ENCODE measurements around the gene PREX1. TPM values are rescaled to one million over a fixed set of nuclear protein-coding genes. Genes with fewer than 3 reads are reported as not detected.
"Not testable (repeated sequence)": the region's sequence is repeated elsewhere in the genome, so short reads cannot be mapped to it uniquely, and the experiment has no call there.

The PREX1 gene
- total RNA-seq, 1 donor, result 14.1 TPM

- no peak overlapping the region for H3K27ac ChIP-seq (ENCODE audit: low read depth, low read length)
- no peak overlapping the region for H3K4me3 ChIP-seq (ENCODE audit: insufficient read depth, low read length)
- no peak for TF ChIP-seq CTCF (IDR thresholded peaks at IDR 0.05; ENCODE audit: extremely low read depth, low read depth, low read length)
- DNase-seq (ENCODE audit: insufficient read length, low spot score, missing footprints), result no peak
- no peaks in the 10 kb centered on the region for H4K20me1 ChIP-seq (ENCODE audit: insufficient read depth, low read length)
- no peak overlapping the region for H3K4me2 ChIP-seq (ENCODE audit: insufficient read depth, low read length)
- no peaks in the 10 kb centered on the region for H3K36me3 ChIP-seq (ENCODE audit: insufficient read depth, low read length)
- H3K79me2 ChIP-seq (ENCODE audit: insufficient read depth, low read length), result no peaks in the 10 kb centered on the region
- H3K4me1 ChIP-seq (ENCODE audit: insufficient read depth, low read length), result peaks cover 29% of the 10 kb centered on the region
- no peak overlapping the region for H2AFZ ChIP-seq (ENCODE audit: low read length)
- H3K27me3 ChIP-seq (ENCODE audit: insufficient read depth, low read length), result no peaks in the 10 kb centered on the region
- no peaks in the 10 kb centered on the region for H3K9me3 ChIP-seq (ENCODE audit: low read depth, low read length)
Observed at GRCh38 chr20:48829940-48830339, 2.1 kb upstream of the PREX1 start.

GRCh38 chr20:48828734-48829460 is 1.1 kb upstream of the PREX1 start:
- Histone ChIP-seq H3K4me2 (ENCODE audit: insufficient read depth, low read length) (peak overlapping the region; percentile 76), H3K36me3 (ENCODE audit: insufficient read depth, low read length) (no peaks in the 10 kb centered on the region), H3K9me3 (ENCODE audit: low read depth, low read length) (no peaks in the 10 kb centered on the region), H3K4me1 (ENCODE audit: insufficient read depth, low read length) (peaks cover 40% of the 10 kb centered on the region), H2AFZ (ENCODE audit: low read length) (peak overlapping the region; percentile 56), H4K20me1 (ENCODE audit: insufficient read depth, low read length) (no peaks in the 10 kb centered on the region), H3K27me3 (ENCODE audit: insufficient read depth, low read length) (no peaks in the 10 kb centered on the region), H3K79me2 (ENCODE audit: insufficient read depth, low read length) (no peaks in the 10 kb centered on the region), H3K4me3 (ENCODE audit: insufficient read depth, low read length) (peak overlapping the region; percentile 71), H3K27ac (ENCODE audit: low read depth, low read length) (no peak overlapping the region)
- no peak for TF ChIP-seq CTCF (IDR thresholded peaks at IDR 0.05; ENCODE audit: extremely low read depth, low read depth, low read length)
- peak; percentile 71 for DNase-seq (ENCODE audit: insufficient read length, low spot score, missing footprints)

- no peak overlapping the region for H3K27ac ChIP-seq (ENCODE audit: low read depth, low read length)
- no peak for TF ChIP-seq CTCF (IDR thresholded peaks at IDR 0.05; ENCODE audit: extremely low read depth, low read depth, low read length)
Observed at GRCh38 chr20:48826883-48827771, 672 bp downstream of the PREX1 start.

GRCh38 chr20:48826480-48826879 is 1.3 kb downstream of the PREX1 start:
- Histone ChIP-seq H3K4me1 (ENCODE audit: insufficient read depth, low read length) (peaks cover 39% of the 10 kb centered on the region), H3K4me2 (ENCODE audit: insufficient read depth, low read length) (peak overlapping the region; percentile 79), H3K4me3 (ENCODE audit: insufficient read depth, low read length) (peak overlapping the region; percentile 2)
- H3K9me3 ChIP-seq (ENCODE audit: low read depth, low read length); H3K36me3 ChIP-seq (ENCODE audit: insufficient read depth, low read length); H2AFZ ChIP-seq (ENCODE audit: low read length); H3K27me3 ChIP-seq (ENCODE audit: insufficient read depth, low read length); DNase-seq (ENCODE audit: insufficient read length, low spot score, missing footprints); H3K27ac ChIP-seq (ENCODE audit: low read depth, low read length); H4K20me1 ChIP-seq (ENCODE audit: insufficient read depth, low read length); H3K79me2 ChIP-seq (ENCODE audit: insufficient read depth, low read length): not testable (repeated sequence)

More at GRCh38 chr20:48826883-48827771, 672 bp downstream of the PREX1 start:
- peak overlapping the region; percentile 37 for H2AFZ ChIP-seq (ENCODE audit: low read length)
- H3K79me2 ChIP-seq (ENCODE audit: insufficient read depth, low read length), result no peaks in the 10 kb centered on the region
- DNase-seq (ENCODE audit: insufficient read length, low spot score, missing footprints), result no peak
- no peaks in the 10 kb centered on the region for H3K27me3 ChIP-seq (ENCODE audit: insufficient read depth, low read length)
- H3K4me3 ChIP-seq (ENCODE audit: insufficient read depth, low read length), result peak overlapping the region; percentile 73
- H4K20me1 ChIP-seq (ENCODE audit: insufficient read depth, low read length), result no peaks in the 10 kb centered on the region
- H3K4me2 ChIP-seq (ENCODE audit: insufficient read depth, low read length), result peak overlapping the region; percentile 79
- peaks cover 46% of the 10 kb centered on the region for H3K4me1 ChIP-seq (ENCODE audit: insufficient read depth, low read length)
- H3K36me3 ChIP-seq (ENCODE audit: insufficient read depth, low read length), result no peaks in the 10 kb centered on the region
- no peaks in the 10 kb centered on the region for H3K9me3 ChIP-seq (ENCODE audit: low read depth, low read length)

Measured in osteoblast (primary cell).